ENCODE measurements around the gene RABGAP1L. TPM values are rescaled to one million over a fixed set of nuclear protein-coding genes. Genes with fewer than 3 reads are reported as not detected.

The RABGAP1L gene
- total RNA-seq, 1 experiment from 2014 or later, result 57.4 TPM

DNA sequence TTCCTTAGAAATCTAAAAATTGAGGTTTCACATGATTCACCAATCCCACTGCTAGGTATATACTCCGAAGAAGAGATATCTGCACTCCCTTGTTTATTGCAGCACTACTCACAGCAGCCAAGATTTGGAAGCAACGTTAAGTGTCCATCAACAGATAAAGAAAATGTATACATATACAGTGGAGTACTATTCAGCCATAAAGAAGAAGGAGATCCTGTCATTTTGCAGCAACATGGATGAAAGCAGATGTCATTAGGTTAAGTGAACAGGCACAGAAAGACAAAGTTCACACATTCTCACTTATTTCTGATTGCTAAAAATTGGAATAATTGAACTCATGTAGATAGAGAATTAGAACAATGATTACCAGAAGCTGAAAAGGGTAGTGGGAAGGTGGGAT is 56.4 kb downstream of the RABGAP1L start:
- Histone ChIP-seq H3K9me2 (ENCODE audit: insufficient read depth) (no peaks in the 10 kb centered on the region; the same call in 1 of the 2 replicates), H2AFZ (no peak overlapping the region), H3K36me3 (ENCODE audit: low read depth) (no peaks in the 10 kb centered on the region), H3K4me3 (no peak overlapping the region), H4K20me1 (ENCODE audit: insufficient read depth) (no peaks in the 10 kb centered on the region), H3K79me2 (ENCODE audit: low read depth) (no peaks in the 10 kb centered on the region), H3K9me3 (ENCODE audit: insufficient read depth, low read depth) (no peaks in the 10 kb centered on the region), H3K27ac (no peak overlapping the region), H3K4me1 (replicated peaks; ENCODE audit: insufficient read depth) (0 out of 2 replicates have a peak, but pooled peaks cover 5% of the 10 kb centered on the region), H3F3A (ENCODE audit: insufficient read depth, low read depth) (no peaks in the 10 kb centered on the region; the same call in 1 of the 2 replicates), H3K4me2 (no peak overlapping the region), H3K27me3 (ENCODE audit: insufficient read depth, low read depth) (no peaks in the 10 kb centered on the region)
- CTCF ChIA-PET, result no interaction called here
- TF ChIP-seq, protein P1, sequence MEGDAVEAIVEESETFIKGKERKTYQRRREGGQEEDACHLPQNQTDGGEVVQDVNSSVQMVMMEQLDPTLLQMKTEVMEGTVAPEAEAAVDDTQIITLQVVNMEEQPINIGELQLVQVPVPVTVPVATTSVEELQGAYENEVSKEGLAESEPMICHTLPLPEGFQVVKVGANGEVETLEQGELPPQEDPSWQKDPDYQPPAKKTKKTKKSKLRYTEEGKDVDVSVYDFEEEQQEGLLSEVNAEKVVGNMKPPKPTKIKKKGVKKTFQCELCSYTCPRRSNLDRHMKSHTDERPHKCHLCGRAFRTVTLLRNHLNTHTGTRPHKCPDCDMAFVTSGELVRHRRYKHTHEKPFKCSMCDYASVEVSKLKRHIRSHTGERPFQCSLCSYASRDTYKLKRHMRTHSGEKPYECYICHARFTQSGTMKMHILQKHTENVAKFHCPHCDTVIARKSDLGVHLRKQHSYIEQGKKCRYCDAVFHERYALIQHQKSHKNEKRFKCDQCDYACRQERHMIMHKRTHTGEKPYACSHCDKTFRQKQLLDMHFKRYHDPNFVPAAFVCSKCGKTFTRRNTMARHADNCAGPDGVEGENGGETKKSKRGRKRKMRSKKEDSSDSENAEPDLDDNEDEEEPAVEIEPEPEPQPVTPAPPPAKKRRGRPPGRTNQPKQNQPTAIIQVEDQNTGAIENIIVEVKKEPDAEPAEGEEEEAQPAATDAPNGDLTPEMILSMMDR (conservative IDR thresholded peaks at IDR 0.05), result no peak
- no peak for TF ChIP-seq EZH2 (IDR thresholded peaks at IDR 0.05; ENCODE audit: low read depth)
- no TSS peak for BruUV-seq (replicated peaks)
- POLR2A ChIA-PET (ENCODE audit: unreplicated experiment), result no interaction called here
- DNase-seq, result no peak
- intact Hi-C loops (cut with micrococcal nuclease; ENCODE audit: unreplicated experiment), result loop anchor here (5.0 to 10.0 kb wide), 4 partner anchors 121 to 1468 kb away; no protein-coding TSS in a partner anchor

DNA sequence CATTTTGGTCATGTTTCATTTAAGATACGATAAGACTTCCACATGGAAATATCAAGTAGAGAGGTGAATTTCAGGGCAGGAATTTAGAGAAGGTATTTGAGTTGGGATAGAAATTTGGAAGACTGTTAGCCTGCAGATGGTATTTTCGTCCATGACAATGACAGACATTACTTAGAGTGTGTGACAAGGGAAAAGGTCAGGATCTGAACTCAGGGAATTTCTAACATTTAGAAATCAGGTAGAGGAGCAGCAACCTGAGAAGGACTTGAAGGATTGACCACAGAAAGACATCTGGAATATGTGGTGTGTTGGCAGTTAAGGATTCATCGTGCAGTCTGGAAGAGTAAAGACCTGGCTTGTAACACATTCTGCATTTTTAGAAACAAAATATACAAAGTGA is 57.9 kb downstream of the RABGAP1L start:
- 0 out of 2 replicates have a peak, but pooled peaks cover 5% of the 10 kb centered on the region for H3K4me1 ChIP-seq (replicated peaks; ENCODE audit: insufficient read depth)
- no peaks in the 10 kb centered on the region; the same call in 1 of the 2 replicates for H3K9me2 ChIP-seq (ENCODE audit: insufficient read depth)
- H4K20me1 ChIP-seq (ENCODE audit: insufficient read depth), result no peaks in the 10 kb centered on the region
- no TSS peak for BruUV-seq (replicated peaks)
- H3K4me3 ChIP-seq, result no peak overlapping the region
- H3K79me2 ChIP-seq (ENCODE audit: low read depth), result no peaks in the 10 kb centered on the region
- no peak overlapping the region for H2AFZ ChIP-seq
- TF ChIP-seq EZH2 (IDR thresholded peaks at IDR 0.05; ENCODE audit: low read depth), result no peak
- TF ChIP-seq, protein P1 (conservative IDR thresholded peaks at IDR 0.05), result no peak
- ChIA-PET CTCF (no interaction called here), POLR2A (ENCODE audit: unreplicated experiment) (no interaction called here)
- H3K27me3 ChIP-seq (ENCODE audit: insufficient read depth, low read depth), result no peaks in the 10 kb centered on the region
- no peak overlapping the region for H3K27ac ChIP-seq
- H3F3A ChIP-seq (ENCODE audit: insufficient read depth, low read depth), result no peaks in the 10 kb centered on the region; the same call in 1 of the 2 replicates
- peaks cover 3% of the 10 kb centered on the region; the same call in 1 of the 2 replicates for H3K9me3 ChIP-seq (ENCODE audit: insufficient read depth, low read depth)
- intact Hi-C loops (cut with micrococcal nuclease; ENCODE audit: unreplicated experiment), result loop anchor here (5.0 to 10.0 kb wide), 4 partner anchors 122 to 1470 kb away; no protein-coding TSS in a partner anchor
- H3K4me2 ChIP-seq, result no peak overlapping the region
- no peaks in the 10 kb centered on the region for H3K36me3 ChIP-seq (ENCODE audit: low read depth)
- no peak for DNase-seq

DNA sequence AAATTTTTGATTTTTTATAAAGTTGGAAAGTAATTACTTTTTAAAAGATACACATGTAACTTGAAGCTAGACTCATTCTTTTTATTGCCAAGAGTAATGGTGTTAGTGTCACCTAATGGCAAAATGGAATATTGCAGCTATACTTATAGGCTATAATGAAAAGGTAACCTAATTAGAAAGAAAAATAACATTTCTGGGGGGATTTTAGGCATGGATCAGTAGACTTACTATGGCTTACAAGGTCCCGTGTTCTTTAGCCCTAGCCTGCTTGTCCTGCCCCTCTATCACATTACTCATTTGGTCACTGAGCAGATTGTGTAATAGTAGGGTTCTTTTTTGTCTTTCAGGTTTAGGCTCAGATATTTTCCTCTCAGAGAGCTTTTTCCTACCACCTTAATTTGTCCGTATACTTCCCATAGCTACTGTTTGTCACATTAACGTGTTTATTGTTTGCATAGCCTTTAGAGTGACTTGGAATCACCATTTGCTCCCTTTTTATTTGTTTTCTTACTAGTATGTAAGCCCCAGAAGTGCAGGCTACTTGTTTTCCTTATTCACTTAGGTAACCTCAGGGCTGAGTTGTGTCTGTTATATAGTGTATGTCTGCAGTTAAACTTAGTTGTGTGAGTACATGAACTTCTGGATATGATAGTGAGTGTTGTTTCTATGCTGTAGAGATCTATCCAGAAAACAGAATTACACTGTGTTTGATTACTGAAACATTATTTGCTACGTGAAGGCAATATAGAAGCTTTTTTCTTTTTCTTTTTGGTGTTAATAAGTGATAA is 58.7 kb downstream of the RABGAP1L start:
- CTCF ChIA-PET, result interaction anchor here (0.6 kb wide), 3 partner anchors 247 to 1392 kb away, joined by 3 to 14 read pairs (median 3); no protein-coding TSS in a partner anchor
- Histone ChIP-seq H3K79me2 (ENCODE audit: low read depth) (no peaks in the 10 kb centered on the region), H2AFZ (no peak overlapping the region), H3K36me3 (ENCODE audit: low read depth) (no peaks in the 10 kb centered on the region), H3K9me3 (ENCODE audit: insufficient read depth, low read depth) (peaks cover 9% of the 10 kb centered on the region; the same call in 1 of the 2 replicates), H3K4me1 (replicated peaks; ENCODE audit: insufficient read depth) (0 out of 2 replicates have a peak, but pooled peaks cover 5% of the 10 kb centered on the region), H3F3A (ENCODE audit: insufficient read depth, low read depth) (no peaks in the 10 kb centered on the region; the same call in 1 of the 2 replicates), H3K27me3 (ENCODE audit: insufficient read depth, low read depth) (no peaks in the 10 kb centered on the region), H4K20me1 (ENCODE audit: insufficient read depth) (no peaks in the 10 kb centered on the region), H3K4me2 (no peak overlapping the region), H3K27ac (no peak overlapping the region), H3K9me2 (ENCODE audit: insufficient read depth) (no peaks in the 10 kb centered on the region; the same call in 1 of the 2 replicates), H3K4me3 (no peak overlapping the region)
- POLR2A ChIA-PET (ENCODE audit: unreplicated experiment), result no interaction called here
- TF ChIP-seq, protein P1 (conservative IDR thresholded peaks at IDR 0.05), result peak; percentile 87
- no peak for TF ChIP-seq EZH2 (IDR thresholded peaks at IDR 0.05; ENCODE audit: low read depth)
- intact Hi-C loops (cut with micrococcal nuclease; ENCODE audit: unreplicated experiment), result loop anchor here (5.0 to 10.0 kb wide), 4 partner anchors 123 to 1471 kb away; no protein-coding TSS in a partner anchor
- BruUV-seq (replicated peaks), result no TSS peak
- DNase-seq, result no peak
